ENCODE results near the gene MYCBP2.

GRCh38 chr13:77300176-77301037, 26.5 kb downstream of the MYCBP2 start:
- no peak for TF ChIP-seq CTCF (IDR thresholded peaks at IDR 0.05)
- TF ChIP-seq POLR2A (IDR thresholded peaks at IDR 0.05): no peak
